A549 (cell line): ENCODE measurements around the gene CKAP2L. TPM values are rescaled to one million over a fixed set of nuclear protein-coding genes. Genes with fewer than 3 reads are reported as not detected.

Experiments used
- ATAC-seq, 2 experiments: fragments of 200-7000 bp in 1 of 2; fragments of >200 bp in 1 of 2; cut with Nextera tagmentation in 1 of 2; cut with Tn5 transposase in 1 of 2; 3 replicates each; pipeline versions ENCODE4 v1.8.0 to v1.9.1; 2018 to 2020; ENCODE audit warnings: mild to moderate bottlenecking in 1 of 2, moderate library complexity in 1 of 2
- CTCF ChIA-PET: fragments of 300-600 bp; sonication (Branson Sonifier 250); formaldehyde crosslinking; extraction: SDS; loops from one replicate; lab custom pipeline; 2021; ENCODE audit warnings: antibody characterized with exemption, inconsistent platforms; lab: Yijun Ruan, JAX
- POLR2A ChIA-PET: fragments of 350-600 bp; formaldehyde crosslinking; extraction: SDS; loops from one replicate; lab custom pipeline; 2021; ENCODE audit warnings: antibody characterized with exemption, inconsistent platforms; lab: Yijun Ruan, JAX
- DNase-seq, 2 experiments: peaks; one replicate each; pipeline versions ENCODE4 v3.0.0 to v3.0.0-alpha.2; 2011 to 2016; ENCODE audit warnings: low read depth in 1 of 2, low spot score in 1 of 2
- FAIRE-seq: peaks from 2 replicates; lab custom pipeline; 2011; peaks lifted over from hg19 to GRCh38; lab: Jason Lieb, UNC
- H3K27ac ChIP-seq, 2 experiments: fragments of >200 bp; sonication (Bioruptor Twin); formaldehyde crosslinking; 3 replicates each; pipeline ENCODE4 v1.5.1; 2016 to 2017
- H3K4me1 ChIP-seq: fragments of >200 bp; sonication (Bioruptor Twin); formaldehyde crosslinking; 3 replicates; pipeline ENCODE4 v1.6.1; 2016
- H3K4me2 ChIP-seq: fragments of >200 bp; sonication (Bioruptor Twin); formaldehyde crosslinking; 3 replicates; pipeline ENCODE4 v1.6.1; 2016
- H3K4me3 ChIP-seq: fragments of >200 bp; sonication (Bioruptor Twin); formaldehyde crosslinking; 3 replicates; pipeline ENCODE4 v1.5.1; 2016
- H3K9me3 ChIP-seq: fragments of >200 bp; sonication (Bioruptor Twin); formaldehyde crosslinking; 3 replicates; pipeline ENCODE4 v1.6.1; 2016
- CBX2 ChIP-seq: fragments of 200-600 bp; sonication (generic); IDR thresholded peaks from 2 replicates; pipeline ENCODE4 v1.6.1; 2016; ENCODE audit warnings: low read depth, mild to moderate bottlenecking, borderline replicate concordance
- CBX8 ChIP-seq: fragments of 200-600 bp; sonication (generic); IDR thresholded peaks from 2 replicates; pipeline ENCODE4 v1.6.1; 2016
- CEBPB ChIP-seq, 2 experiments: fragments of >200 bp in 1 of 2; sonication (Bioruptor Twin) in 1 of 2; formaldehyde crosslinking in 1 of 2; IDR thresholded peaks; 2 replicates each; pipeline ENCODE4 v1.6.1; 2012 to 2016
- CHD2 ChIP-seq: fragments of 150-350 bp; IDR thresholded peaks from 2 replicates; pipeline ENCODE4 v1.6.1; 2014; ENCODE audit warnings: low read length; ENCODE audit not compliant: partially characterized antibody
- EHMT2 ChIP-seq: fragments of 200-600 bp; sonication (generic); IDR thresholded peaks from 2 replicates; pipeline ENCODE4 v1.6.1; 2016; ENCODE audit warnings: antibody characterized with exemption, low read depth, mild to moderate bottlenecking, moderate library complexity
- EP300 ChIP-seq, 2 experiments: fragments of >200 bp; sonication (Bioruptor Twin); formaldehyde crosslinking; IDR thresholded peaks; 2 replicates in 1 of 2; 3 replicates in 1 of 2; pipeline ENCODE4 v1.6.1; 2016 to 2017
- FOSL2 ChIP-seq, 2 experiments: fragments of 450-650 bp in 1 of 2; fragments of >200 bp in 1 of 2; sonication (Bioruptor Twin) in 1 of 2; formaldehyde crosslinking; IDR thresholded peaks; 2 replicates each; pipeline versions ENCODE4 v1.5.0 to v1.6.1; 2016 to 2020; ENCODE audit warnings: mild to moderate bottlenecking in 1 of 2, moderate library complexity in 1 of 2
- FOXS1 ChIP-seq: fragments of 250-450 bp; sonication (Bioruptor Pico); IDR thresholded peaks from 2 replicates; pipeline ENCODE4 v1.5.0; 2020; ENCODE audit warnings: mild to moderate bottlenecking, moderate library complexity
- HDAC2 ChIP-seq: fragments of 200-600 bp; sonication (generic); IDR thresholded peaks from 2 replicates; pipeline ENCODE4 v1.6.1; 2016
- HEYL ChIP-seq: fragments of 250-450 bp; sonication (Bioruptor Pico); IDR thresholded peaks from 2 replicates; pipeline ENCODE4 v1.8.0; 2021; ENCODE audit warnings: mild to moderate bottlenecking, moderate library complexity
- HOXB13 ChIP-seq: fragments of 250-450 bp; sonication (Bioruptor Pico); IDR thresholded peaks from 2 replicates; pipeline ENCODE4 v1.5.0; 2020; ENCODE audit warnings: low read depth, mild to moderate bottlenecking, moderate library complexity
- HOXB5 ChIP-seq: fragments of 250-450 bp; sonication (Bioruptor Pico); IDR thresholded peaks from 2 replicates; pipeline ENCODE4 v1.5.0; 2020; ENCODE audit warnings: mild to moderate bottlenecking, moderate library complexity
- JUN ChIP-seq, 2 experiments: fragments of >200 bp; sonication (Bioruptor Twin); formaldehyde crosslinking; IDR thresholded peaks; 2 replicates in 1 of 2; 3 replicates in 1 of 2; pipeline ENCODE4 v1.6.1; 2016 to 2017
- KDM5A ChIP-seq: fragments of 200-600 bp; sonication (generic); IDR thresholded peaks from 2 replicates; pipeline ENCODE4 v1.6.1; 2016; ENCODE audit warnings: antibody characterized with exemption, mild to moderate bottlenecking
- MAFK ChIP-seq: fragments of 450-650 bp; IDR thresholded peaks from 2 replicates; pipeline ENCODE4 v1.6.1; 2014; ENCODE audit not compliant: partially characterized antibody
- MYC ChIP-seq: IDR thresholded peaks from 2 replicates; pipeline ENCODE4 v1.6.1; 2012; ENCODE audit warnings: mild to moderate bottlenecking, inconsistent platforms, low read length, improper control_type of control experiment, borderline replicate concordance
- NPAS2 ChIP-seq: fragments of 250-450 bp; sonication (Bioruptor Pico); IDR thresholded peaks from 2 replicates; pipeline ENCODE4 v1.8.0; 2022; ENCODE audit warnings: mild to moderate bottlenecking, moderate library complexity, borderline replicate concordance
- NR3C1 ChIP-seq: fragments of >200 bp; sonication (Bioruptor Twin); formaldehyde crosslinking; IDR thresholded peaks from 3 replicates; pipeline ENCODE4 v1.6.1; 2017
- POLR2A ChIP-seq: IDR thresholded peaks from 2 replicates; pipeline ENCODE4 v1.6.1; 2012; ENCODE audit warnings: mild to moderate bottlenecking, low read length
- POLR2AphosphoS2 ChIP-seq: conservative IDR thresholded peaks from 2 replicates; pipeline ENCODE4 v1.6.1; 2012; ENCODE audit warnings: low read length, improper control_type of control experiment, inconsistent platforms
- RARB ChIP-seq: fragments of 250-450 bp; sonication (Bioruptor Pico); IDR thresholded peaks from 2 replicates; pipeline ENCODE4 v1.8.0; 2021; ENCODE audit warnings: mild to moderate bottlenecking, moderate library complexity
- RCOR1 ChIP-seq: fragments of 150-350 bp; IDR thresholded peaks from 2 replicates; pipeline ENCODE4 v1.6.1; 2014; ENCODE audit warnings: antibody characterized with exemption, low read length, low read depth
- RNF2 ChIP-seq: fragments of 200-600 bp; sonication (generic); IDR thresholded peaks from 2 replicates; pipeline ENCODE4 v1.6.1; 2016; ENCODE audit warnings: low read depth, mild to moderate bottlenecking, antibody characterized with exemption, moderate library complexity, borderline replicate concordance
- SREBF2 ChIP-seq: fragments of 450-650 bp; IDR thresholded peaks from 2 replicates; pipeline ENCODE4 v1.6.1; 2014; ENCODE audit warnings: mild to moderate bottlenecking, moderate library complexity
- TP53 ChIP-seq: fragments of 250-450 bp; sonication (Bioruptor Pico); IDR thresholded peaks from 2 replicates; pipeline ENCODE4 v1.5.0; 2021; ENCODE audit warnings: mild to moderate bottlenecking, moderate library complexity
- ZC3H11A ChIP-seq: fragments of 450-650 bp; IDR thresholded peaks from 2 replicates; pipeline ENCODE4 v1.6.1; 2014; ENCODE audit warnings: antibody characterized with exemption, mild to moderate bottlenecking
- ZNF302 ChIP-seq: fragments of 250-450 bp; sonication (Bioruptor Pico); IDR thresholded peaks from 2 replicates; pipeline ENCODE4 v1.9.0; 2021; ENCODE audit warnings: inconsistent platforms, mild to moderate bottlenecking, moderate library complexity
- ZSCAN20 ChIP-seq: fragments of 250-450 bp; sonication (Bioruptor Pico); IDR thresholded peaks from 2 replicates; pipeline ENCODE4 v1.8.0; 2022; ENCODE audit warnings: mild to moderate bottlenecking, moderate library complexity
- WGBS: methylation state at CpG from one replicate; pipeline ENCODE4 v1.1.6; 2017; ENCODE audit errors: missing lambda C conversion rate; 5-methylcytosine and 5-hydroxymethylcytosine counted together
- polyA plus RNA-seq, 4 experiments: library from polyadenylated mRNA; depleted of rRNA in 3 of 4; stranded (reverse); fragments of >200 nt; fragmentation: RNase III in 1 of 4; extraction: RNeasy Plus Mini Kit Qiagen cat#74134 plus additional on column Dnase treatment in 1 of 4; gene quantifications; 2 replicates in 3 of 4; 3 replicates in 1 of 4; pipeline ENCODE4 v1.2.3, GENCODE V29; 2011 to 2017
- TF ChIP-seq, protein P1 (sequence below): IDR thresholded peaks from 2 replicates; pipeline ENCODE4 v1.6.1; 2012
- TF ChIP-seq, protein P2 (sequence below): fragments of 450-650 bp; IDR thresholded peaks from 2 replicates; pipeline ENCODE4 v1.6.1; 2014; ENCODE audit warnings: antibody characterized with exemption

The CKAP2L gene
- polyA plus RNA-seq, 2 of the 4 experiments (the other 2 are of a cell fraction): 14.0 to 15.9 TPM

DNA sequence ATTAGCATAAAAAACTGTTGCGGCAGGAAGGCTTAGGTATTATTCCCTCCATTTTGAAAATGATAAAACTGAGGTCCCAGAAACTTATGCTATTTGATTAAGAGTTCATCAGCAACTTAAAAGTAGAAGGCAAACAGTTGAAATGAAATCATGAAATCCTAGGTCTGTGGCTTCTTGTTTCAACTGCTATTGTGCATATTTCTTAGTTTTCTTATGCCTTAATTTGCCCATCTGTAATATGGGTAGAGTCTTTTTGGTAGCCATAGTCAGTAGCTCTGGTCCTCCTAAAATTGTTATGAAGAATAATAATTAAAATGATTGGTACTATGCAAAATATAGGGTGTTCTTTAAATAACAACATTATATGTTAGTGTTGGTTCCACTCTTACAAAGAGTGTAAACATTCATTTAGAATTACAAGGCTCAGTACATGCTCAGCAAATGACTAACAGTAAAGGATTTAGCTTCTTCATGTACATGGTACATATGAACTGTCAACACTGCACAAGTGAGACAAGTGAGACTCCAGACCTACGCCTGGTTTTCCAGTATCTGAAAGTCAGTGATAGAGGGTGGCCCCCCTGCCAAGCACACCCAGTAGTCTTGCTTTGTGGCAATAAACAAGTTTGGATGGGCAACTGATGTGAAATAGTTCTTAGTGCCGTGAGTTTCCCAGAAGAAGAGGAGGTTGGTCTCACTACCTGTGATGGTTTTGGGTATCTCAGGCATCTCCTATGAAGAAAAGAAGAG is 10.3 kb upstream of the CKAP2L start:
- H3K4me2 ChIP-seq: no peak overlapping the region

DNA sequence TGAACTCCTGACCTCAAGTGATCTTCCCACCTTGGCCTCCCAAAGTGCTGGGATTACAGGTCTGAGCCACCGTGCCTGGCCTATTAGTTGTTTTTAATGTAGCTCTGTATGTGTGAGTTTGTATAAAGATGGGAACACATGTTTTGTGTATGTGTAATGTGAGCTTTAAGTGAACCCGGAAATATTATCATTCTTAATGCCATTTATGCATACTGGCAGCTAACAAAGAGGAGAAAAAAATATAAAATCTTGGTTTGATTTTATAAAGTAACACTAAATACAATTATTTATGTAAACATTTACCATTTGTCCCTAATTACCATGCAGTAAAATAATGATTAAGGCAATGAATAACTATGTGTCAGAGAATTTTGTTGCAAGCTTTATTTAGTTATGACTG is 9.1 kb upstream of the CKAP2L start:
- FAIRE-seq: no peak
- peaks cover 5% of the 10 kb centered on the region; the same call in 2 of the 3 replicates for H3K4me1 ChIP-seq
- ATAC-seq: no peak
- no peak overlapping the region for H3K4me3 ChIP-seq
- WGBS: 64% methylated on average over 2 of the region's 2 CpGs
- DNase-seq: no peak
- no peak overlapping the region for H3K4me2 ChIP-seq
- CTCF ChIA-PET: interaction anchor here (1.9 to 2.5 kb wide), 2 partner anchors 9 to 24 kb away, joined by 5 to 7 read pairs; no protein-coding TSS in a partner anchor
- H3K27ac ChIP-seq: no peak overlapping the region
- no peaks in the 10 kb centered on the region for H3K9me3 ChIP-seq
- TF ChIP-seq HOXB13 (CRISPR knock-in tag): no peak
- TF ChIP-seq HOXB5 (CRISPR knock-in tag): no peak
- TF ChIP-seq NPAS2 (CRISPR knock-in tag): no peak
- no peak for TF ChIP-seq ZSCAN20 (CRISPR knock-in tag)
- TF ChIP-seq EHMT2: no peak
- TF ChIP-seq FOSL2 (IDR thresholded peaks at IDR 0.05): no peak
- no peak for TF ChIP-seq FOSL2 (CRISPR knock-in tag; IDR thresholded peaks at IDR 0.05)
- TF ChIP-seq NR3C1: no peak
- TF ChIP-seq FOXS1 (CRISPR knock-in tag): no peak
- TF ChIP-seq CBX2: no peak
- no peak for TF ChIP-seq MAFK
- TF ChIP-seq POLR2AphosphoS2: no peak
- TF ChIP-seq EP300 (IDR thresholded peaks at IDR 0.05): no peak
- no peak for TF ChIP-seq CBX8
- TF ChIP-seq SREBF2: no peak
- TF ChIP-seq HDAC2: no peak
- TF ChIP-seq JUN (IDR thresholded peaks at IDR 0.05): no peak
- no peak for TF ChIP-seq MYC
- POLR2A ChIA-PET: no interaction called here

More for the DNA sequence above, 10.3 kb upstream of the CKAP2L start:
- ATAC-seq: no peak
- TF ChIP-seq CBX2 (no peak), KDM5A (no peak), ZNF302 (CRISPR knock-in tag) (no peak), RARB (CRISPR knock-in tag) (no peak), RCOR1 (no peak), CEBPB (IDR thresholded peaks at IDR 0.05) (no peak), CBX8 (no peak), ZSCAN20 (CRISPR knock-in tag) (no peak), MYC (no peak), TP53 (no peak), HDAC2 (no peak), POLR2A (no peak), ZC3H11A (no peak), CHD2 (no peak), RNF2 (no peak), HEYL (no peak)
- TF ChIP-seq, protein P1, sequence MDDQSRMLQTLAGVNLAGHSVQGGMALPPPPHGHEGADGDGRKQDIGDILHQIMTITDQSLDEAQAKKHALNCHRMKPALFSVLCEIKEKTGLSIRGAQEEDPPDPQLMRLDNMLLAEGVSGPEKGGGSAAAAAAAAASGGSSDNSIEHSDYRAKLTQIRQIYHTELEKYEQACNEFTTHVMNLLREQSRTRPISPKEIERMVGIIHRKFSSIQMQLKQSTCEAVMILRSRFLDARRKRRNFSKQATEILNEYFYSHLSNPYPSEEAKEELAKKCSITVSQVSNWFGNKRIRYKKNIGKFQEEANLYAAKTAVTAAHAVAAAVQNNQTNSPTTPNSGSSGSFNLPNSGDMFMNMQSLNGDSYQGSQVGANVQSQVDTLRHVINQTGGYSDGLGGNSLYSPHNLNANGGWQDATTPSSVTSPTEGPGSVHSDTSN: no peak
- TF ChIP-seq, protein P2, sequence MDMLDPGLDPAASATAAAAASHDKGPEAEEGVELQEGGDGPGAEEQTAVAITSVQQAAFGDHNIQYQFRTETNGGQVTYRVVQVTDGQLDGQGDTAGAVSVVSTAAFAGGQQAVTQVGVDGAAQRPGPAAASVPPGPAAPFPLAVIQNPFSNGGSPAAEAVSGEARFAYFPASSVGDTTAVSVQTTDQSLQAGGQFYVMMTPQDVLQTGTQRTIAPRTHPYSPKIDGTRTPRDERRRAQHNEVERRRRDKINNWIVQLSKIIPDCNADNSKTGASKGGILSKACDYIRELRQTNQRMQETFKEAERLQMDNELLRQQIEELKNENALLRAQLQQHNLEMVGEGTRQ: no peak
- TF ChIP-seq, all 56 proteins: peak for 0
- Histone ChIP-seq H3K9me3 (no peaks in the 10 kb centered on the region), H3K4me1 (no peaks in the 10 kb centered on the region), H3K4me3 (no peak overlapping the region), H3K27ac (no peak overlapping the region)
- ChIA-PET POLR2A (interaction anchor here (0.6 kb wide), 1 partner anchor 157 kb away, joined by 19 read pairs; no protein-coding TSS in a partner anchor), CTCF (interaction anchor here (2.5 kb wide), 1 partner anchor 25 kb away, joined by 7 read pairs; no protein-coding TSS in a partner anchor)
- 88% methylated on average over 3 of the region's 3 CpGs for WGBS
- FAIRE-seq: no peak
- no peak for DNase-seq
